ENCODE measurements around the gene STK26. TPM values are rescaled to one million over a fixed set of nuclear protein-coding genes. Genes with fewer than 3 reads are reported as not detected.

Gene STK26
- total and polyA plus RNA-seq, 2 of the 13 experiments (the other 11 are each of a cell fraction or from before 2014, with no cell fraction given): 16.9 to 47.9 TPM

- TF ChIP-seq ZNF142 (CRISPR knock-in tag; IDR thresholded peaks at IDR 0.05) (no peak; the same call in 1 of the 2 replicates), CENPX (CRISPR knock-in tag; IDR thresholded peaks at IDR 0.05) (no peak), ZNF20 (CRISPR knock-in tag; IDR thresholded peaks at IDR 0.05) (no peak), GABPA (IDR thresholded peaks at IDR 0.05; ENCODE audit: low read depth, low read length) (no peak), GABPA (CRISPR knock-in tag; IDR thresholded peaks at IDR 0.05; ENCODE audit: low read depth) (no peak), ATAD3A (CRISPR knock-in tag; IDR thresholded peaks at IDR 0.05) (no peak), ZFP36L2 (CRISPR knock-in tag; IDR thresholded peaks at IDR 0.05) (no peak), ZNF326 (CRISPR knock-in tag; IDR thresholded peaks at IDR 0.05; ENCODE audit: borderline replicate concordance) (no peak), BHLHE40 (IDR thresholded peaks at IDR 0.05; ENCODE audit: low read length) (no peak), ZNF296 (CRISPR knock-in tag; conservative IDR thresholded peaks at IDR 0.05) (no peak), NFE2L1 (CRISPR knock-in tag; IDR thresholded peaks at IDR 0.05; ENCODE audit: borderline replicate concordance) (no peak), PHB2 (IDR thresholded peaks at IDR 0.05; ENCODE audit: partially characterized antibody) (no peak), ZBTB7B (CRISPR knock-in tag; IDR thresholded peaks at IDR 0.05) (no peak), PRDM4 (CRISPR knock-in tag; IDR thresholded peaks at IDR 0.05; ENCODE audit: borderline replicate concordance) (no peak), NFKB2 (CRISPR knock-in tag; IDR thresholded peaks at IDR 0.05; ENCODE audit: borderline replicate concordance) (no peak)
- TF ChIP-seq, protein P1, sequence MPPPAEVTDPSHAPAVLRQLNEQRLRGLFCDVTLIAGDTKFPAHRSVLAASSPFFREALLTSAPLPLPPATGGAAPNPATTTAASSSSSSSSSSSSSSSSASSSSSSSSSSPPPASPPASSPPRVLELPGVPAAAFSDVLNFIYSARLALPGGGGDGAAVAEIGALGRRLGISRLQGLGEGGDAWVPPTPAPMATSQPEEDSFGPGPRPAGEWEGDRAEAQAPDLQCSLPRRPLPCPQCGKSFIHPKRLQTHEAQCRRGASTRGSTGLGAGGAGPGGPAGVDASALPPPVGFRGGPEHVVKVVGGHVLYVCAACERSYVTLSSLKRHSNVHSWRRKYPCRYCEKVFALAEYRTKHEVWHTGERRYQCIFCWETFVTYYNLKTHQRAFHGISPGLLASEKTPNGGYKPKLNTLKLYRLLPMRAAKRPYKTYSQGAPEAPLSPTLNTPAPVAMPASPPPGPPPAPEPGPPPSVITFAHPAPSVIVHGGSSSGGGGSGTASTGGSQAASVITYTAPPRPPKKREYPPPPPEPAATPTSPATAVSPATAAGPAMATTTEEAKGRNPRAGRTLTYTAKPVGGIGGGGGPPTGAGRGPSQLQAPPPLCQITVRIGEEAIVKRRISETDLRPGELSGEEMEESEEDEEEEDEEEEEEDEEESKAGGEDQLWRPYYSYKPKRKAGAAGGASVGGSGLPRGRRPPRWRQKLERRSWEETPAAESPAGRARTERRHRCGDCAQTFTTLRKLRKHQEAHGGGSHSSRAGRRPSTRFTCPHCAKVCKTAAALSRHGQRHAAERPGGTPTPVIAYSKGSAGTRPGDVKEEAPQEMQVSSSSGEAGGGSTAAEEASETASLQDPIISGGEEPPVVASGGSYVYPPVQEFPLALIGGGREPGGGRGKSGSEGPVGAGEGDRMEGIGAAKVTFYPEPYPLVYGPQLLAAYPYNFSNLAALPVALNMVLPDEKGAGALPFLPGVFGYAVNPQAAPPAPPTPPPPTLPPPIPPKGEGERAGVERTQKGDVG (CRISPR knock-in tag; IDR thresholded peaks at IDR 0.05; ENCODE audit: borderline replicate concordance): no peak
- TF ChIP-seq, protein P2, sequence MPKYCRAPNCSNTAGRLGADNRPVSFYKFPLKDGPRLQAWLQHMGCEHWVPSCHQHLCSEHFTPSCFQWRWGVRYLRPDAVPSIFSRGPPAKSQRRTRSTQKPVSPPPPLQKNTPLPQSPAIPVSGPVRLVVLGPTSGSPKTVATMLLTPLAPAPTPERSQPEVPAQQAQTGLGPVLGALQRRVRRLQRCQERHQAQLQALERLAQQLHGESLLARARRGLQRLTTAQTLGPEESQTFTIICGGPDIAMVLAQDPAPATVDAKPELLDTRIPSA (CRISPR knock-in tag; IDR thresholded peaks at IDR 0.05; ENCODE audit: borderline replicate concordance): 0 out of 2 replicates have a peak, but pooled peaks have one; percentile 63
Observed at GRCh38 chrX:132022967-132023895, at the start of gene STK26 (continued).
